ENCODE data around the gene MEIOB.

Gene MEIOB

DNA sequence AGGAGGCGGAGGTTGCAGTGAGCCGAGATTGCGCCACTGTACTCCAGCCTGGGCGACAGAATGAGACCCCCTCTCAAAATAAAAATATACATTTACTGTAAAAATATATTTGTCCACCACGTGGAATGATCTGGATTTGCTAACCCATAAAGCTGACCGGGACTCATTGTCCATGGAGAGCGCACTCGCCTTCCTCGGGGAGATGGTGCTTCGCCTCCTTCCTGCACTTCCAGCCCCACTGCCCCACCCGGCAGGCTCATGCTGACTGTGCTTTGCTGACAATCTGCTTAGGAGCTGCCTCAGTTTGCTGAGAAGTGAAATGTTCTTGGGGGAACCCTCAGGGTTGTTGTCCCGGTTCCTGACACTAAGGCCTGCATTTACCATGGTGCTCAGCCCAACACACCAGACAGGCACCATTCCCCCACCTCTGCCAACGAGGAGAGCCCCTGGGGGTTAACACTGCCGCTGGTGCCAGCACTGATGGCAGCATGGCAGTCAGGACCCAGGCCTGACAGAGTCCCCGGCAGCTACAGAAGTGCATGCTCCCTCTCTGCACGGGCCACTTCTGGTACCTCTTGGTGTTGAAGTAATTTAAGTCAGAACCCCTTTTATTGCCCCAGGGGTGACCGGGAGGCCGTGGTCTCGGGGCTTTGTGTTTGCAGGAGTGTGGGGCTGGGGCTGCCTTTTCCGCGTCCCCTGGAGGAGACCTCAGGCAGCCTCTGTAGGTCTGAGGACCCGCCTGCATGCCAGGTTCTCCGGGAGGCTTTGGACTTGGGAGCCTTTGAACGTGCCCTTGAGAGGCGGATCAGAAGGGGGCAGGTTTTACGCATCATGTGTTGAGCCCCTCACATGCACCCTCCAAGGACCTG is 86.8 kb downstream of the MEIOB start:
- no peak for DNase-seq
